GM12892 (cell line): ENCODE results near the gene ZNF677.

ENCODE experiments used
- POLR2A ChIP-seq: IDR thresholded peaks from 2 replicates; pipeline ENCODE4 v1.6.1; 2011; ENCODE audit warnings: low read depth, low read length, control low read depth
- POLR2AphosphoS5 ChIP-seq: IDR thresholded peaks from 2 replicates; pipeline ENCODE4 v1.6.1; 2011; ENCODE audit warnings: low read depth, low read length, control low read depth
- TAF1 ChIP-seq: IDR thresholded peaks from 2 replicates; pipeline ENCODE4 v1.6.1; 2011; ENCODE audit warnings: low read depth, mild to moderate bottlenecking, control low read depth, low read length, borderline replicate concordance

DNA sequence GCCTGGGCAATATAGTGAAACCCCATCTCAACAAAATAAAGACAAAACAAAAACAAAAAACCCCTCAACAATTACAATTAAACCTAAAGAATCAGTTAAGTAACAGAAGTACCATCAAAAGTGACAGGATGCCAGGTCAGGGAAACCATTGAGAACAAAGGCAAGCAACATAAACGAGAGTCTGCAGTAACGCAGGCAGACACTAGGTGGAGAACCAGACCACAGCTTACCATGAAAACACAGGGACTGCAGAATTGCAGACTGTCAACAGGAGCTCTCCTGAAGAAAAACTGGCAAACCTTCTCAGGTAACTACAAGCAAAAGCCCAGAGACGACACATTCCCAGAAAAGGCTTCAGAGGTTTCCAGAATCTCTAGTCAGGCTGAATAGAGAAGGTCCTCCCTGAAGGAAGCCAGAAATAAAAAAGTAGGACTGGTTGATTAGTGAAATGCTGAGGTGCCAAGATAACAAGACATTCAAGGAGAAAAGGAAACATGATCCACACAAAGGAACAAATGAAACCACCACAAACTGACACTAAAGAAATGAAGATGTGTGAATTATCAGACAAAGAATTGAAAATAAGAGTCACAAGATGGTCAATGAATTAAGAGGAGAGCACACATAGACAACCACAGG is 59.3 kb downstream of the ZNF677 start:
- TF ChIP-seq POLR2A (no peak), TAF1 (no peak), POLR2AphosphoS5 (no peak)
